ENCODE results near the gene TREX2. TPM values are rescaled to one million over a fixed set of nuclear protein-coding genes. Genes with fewer than 3 reads are reported as not detected.

TREX2 gene
- total and polyA plus RNA-seq, 2 experiments from 2014 or later, result 0.81 to 1.7 TPM

DNA sequence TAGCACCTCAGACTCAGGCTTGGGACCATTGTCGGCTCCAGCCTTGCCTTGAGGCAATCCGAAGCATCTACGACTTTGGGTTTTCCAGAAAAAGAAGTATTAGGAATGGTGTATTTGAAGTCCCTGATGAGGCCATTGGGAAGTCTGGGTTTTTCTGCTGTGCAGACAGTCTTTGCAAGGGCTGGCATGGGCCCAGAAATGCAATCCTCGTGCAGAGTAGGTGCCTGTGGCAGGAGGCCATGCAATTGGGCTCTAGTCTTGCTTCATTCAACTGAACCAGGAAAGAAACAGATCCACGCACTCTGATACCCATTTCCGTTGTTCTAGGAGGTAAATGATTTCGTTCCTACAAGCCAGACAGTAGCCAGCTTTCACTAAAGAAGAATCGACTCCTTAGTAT is 22.2 kb downstream of the TREX2 start (continued):
- TF ChIP-seq, protein P1, sequence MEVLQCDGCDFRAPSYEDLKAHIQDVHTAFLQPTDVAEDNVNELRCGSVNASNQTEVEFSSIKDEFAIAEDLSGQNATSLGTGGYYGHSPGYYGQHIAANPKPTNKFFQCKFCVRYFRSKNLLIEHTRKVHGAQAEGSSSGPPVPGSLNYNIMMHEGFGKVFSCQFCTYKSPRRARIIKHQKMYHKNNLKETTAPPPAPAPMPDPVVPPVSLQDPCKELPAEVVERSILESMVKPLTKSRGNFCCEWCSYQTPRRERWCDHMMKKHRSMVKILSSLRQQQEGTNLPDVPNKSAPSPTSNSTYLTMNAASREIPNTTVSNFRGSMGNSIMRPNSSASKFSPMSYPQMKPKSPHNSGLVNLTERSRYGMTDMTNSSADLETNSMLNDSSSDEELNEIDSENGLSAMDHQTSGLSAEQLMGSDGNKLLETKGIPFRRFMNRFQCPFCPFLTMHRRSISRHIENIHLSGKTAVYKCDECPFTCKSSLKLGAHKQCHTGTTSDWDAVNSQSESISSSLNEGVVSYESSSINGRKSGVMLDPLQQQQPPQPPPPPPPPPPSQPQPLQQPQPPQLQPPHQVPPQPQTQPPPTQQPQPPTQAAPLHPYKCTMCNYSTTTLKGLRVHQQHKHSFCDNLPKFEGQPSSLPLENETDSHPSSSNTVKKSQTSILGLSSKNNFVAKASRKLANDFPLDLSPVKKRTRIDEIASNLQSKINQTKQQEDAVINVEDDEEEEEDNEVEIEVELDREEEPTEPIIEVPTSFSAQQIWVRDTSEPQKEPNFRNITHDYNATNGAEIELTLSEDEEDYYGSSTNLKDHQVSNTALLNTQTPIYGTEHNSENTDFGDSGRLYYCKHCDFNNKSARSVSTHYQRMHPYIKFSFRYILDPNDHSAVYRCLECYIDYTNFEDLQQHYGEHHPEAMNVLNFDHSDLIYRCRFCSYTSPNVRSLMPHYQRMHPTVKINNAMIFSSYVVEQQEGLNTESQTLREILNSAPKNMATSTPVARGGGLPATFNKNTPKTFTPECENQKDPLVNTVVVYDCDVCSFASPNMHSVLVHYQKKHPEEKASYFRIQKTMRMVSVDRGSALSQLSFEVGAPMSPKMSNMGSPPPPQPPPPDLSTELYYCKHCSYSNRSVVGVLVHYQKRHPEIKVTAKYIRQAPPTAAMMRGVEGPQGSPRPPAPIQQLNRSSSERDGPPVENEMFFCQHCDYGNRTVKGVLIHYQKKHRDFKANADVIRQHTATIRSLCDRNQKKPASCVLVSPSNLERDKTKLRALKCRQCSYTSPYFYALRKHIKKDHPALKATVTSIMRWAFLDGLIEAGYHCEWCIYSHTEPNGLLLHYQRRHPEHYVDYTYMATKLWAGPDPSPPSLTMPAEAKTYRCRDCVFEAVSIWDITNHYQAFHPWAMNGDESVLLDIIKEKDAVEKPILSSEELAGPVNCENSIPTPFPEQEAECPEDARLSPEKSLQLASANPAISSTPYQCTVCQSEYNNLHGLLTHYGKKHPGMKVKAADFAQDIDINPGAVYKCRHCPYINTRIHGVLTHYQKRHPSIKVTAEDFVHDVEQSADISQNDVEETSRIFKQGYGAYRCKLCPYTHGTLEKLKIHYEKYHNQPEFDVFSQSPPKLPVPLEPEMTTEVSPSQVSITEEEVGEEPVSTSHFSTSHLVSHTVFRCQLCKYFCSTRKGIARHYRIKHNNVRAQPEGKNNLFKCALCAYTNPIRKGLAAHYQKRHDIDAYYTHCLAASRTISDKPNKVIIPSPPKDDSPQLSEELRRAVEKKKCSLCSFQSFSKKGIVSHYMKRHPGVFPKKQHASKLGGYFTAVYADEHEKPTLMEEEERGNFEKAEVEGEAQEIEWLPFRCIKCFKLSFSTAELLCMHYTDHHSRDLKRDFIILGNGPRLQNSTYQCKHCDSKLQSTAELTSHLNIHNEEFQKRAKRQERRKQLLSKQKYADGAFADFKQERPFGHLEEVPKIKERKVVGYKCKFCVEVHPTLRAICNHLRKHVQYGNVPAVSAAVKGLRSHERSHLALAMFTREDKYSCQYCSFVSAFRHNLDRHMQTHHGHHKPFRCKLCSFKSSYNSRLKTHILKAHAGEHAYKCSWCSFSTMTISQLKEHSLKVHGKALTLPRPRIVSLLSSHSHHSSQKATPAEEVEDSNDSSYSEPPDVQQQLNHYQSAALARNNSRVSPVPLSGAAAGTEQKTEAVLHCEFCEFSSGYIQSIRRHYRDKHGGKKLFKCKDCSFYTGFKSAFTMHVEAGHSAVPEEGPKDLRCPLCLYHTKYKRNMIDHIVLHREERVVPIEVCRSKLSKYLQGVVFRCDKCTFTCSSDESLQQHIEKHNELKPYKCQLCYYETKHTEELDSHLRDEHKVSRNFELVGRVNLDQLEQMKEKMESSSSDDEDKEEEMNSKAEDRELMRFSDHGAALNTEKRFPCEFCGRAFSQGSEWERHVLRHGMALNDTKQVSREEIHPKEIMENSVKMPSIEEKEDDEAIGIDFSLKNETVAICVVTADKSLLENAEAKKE (CRISPR knock-in tag; IDR thresholded peaks at IDR 0.05), result no peak
- no peak for TF ChIP-seq ZNF331 (CRISPR knock-in tag; IDR thresholded peaks at IDR 0.05; ENCODE audit: low read depth)
- no peak for TF ChIP-seq ZNF114 (CRISPR knock-in tag; IDR thresholded peaks at IDR 0.05)
- TF ChIP-seq EZH2phosphoT487 (IDR thresholded peaks at IDR 0.05; ENCODE audit: unreplicated experiment), result no peak
- no peak for TF ChIP-seq ETS1 (IDR thresholded peaks at IDR 0.05)
- TF ChIP-seq POLR2AphosphoS5 (IDR thresholded peaks at IDR 0.05; ENCODE audit: low read depth), result no peak
- no peak for TF ChIP-seq REST (IDR thresholded peaks at IDR 0.05; ENCODE audit: unreplicated experiment)
- TF ChIP-seq, protein P2, sequence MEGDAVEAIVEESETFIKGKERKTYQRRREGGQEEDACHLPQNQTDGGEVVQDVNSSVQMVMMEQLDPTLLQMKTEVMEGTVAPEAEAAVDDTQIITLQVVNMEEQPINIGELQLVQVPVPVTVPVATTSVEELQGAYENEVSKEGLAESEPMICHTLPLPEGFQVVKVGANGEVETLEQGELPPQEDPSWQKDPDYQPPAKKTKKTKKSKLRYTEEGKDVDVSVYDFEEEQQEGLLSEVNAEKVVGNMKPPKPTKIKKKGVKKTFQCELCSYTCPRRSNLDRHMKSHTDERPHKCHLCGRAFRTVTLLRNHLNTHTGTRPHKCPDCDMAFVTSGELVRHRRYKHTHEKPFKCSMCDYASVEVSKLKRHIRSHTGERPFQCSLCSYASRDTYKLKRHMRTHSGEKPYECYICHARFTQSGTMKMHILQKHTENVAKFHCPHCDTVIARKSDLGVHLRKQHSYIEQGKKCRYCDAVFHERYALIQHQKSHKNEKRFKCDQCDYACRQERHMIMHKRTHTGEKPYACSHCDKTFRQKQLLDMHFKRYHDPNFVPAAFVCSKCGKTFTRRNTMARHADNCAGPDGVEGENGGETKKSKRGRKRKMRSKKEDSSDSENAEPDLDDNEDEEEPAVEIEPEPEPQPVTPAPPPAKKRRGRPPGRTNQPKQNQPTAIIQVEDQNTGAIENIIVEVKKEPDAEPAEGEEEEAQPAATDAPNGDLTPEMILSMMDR (conservative IDR thresholded peaks at IDR 0.05; ENCODE audit: low read depth in 2 of 2), result no peak

Data from GM23338 (cell line).